SKM-1 treated with dmso at 0.1 percent for 144 hours (cell line): Measurements from ENCODE around the gene GNG7.
"Not testable (repeated sequence)": the region's sequence is repeated elsewhere in the genome, so short reads cannot be mapped to it uniquely, and the experiment has no call there.

Experiments
- DNase-seq: peaks from one replicate; lab custom pipeline; 2025; ENCODE audit not compliant: unreplicated experiment; lab: John Stamatoyannopoulos, UW

GNG7 gene

DNA sequence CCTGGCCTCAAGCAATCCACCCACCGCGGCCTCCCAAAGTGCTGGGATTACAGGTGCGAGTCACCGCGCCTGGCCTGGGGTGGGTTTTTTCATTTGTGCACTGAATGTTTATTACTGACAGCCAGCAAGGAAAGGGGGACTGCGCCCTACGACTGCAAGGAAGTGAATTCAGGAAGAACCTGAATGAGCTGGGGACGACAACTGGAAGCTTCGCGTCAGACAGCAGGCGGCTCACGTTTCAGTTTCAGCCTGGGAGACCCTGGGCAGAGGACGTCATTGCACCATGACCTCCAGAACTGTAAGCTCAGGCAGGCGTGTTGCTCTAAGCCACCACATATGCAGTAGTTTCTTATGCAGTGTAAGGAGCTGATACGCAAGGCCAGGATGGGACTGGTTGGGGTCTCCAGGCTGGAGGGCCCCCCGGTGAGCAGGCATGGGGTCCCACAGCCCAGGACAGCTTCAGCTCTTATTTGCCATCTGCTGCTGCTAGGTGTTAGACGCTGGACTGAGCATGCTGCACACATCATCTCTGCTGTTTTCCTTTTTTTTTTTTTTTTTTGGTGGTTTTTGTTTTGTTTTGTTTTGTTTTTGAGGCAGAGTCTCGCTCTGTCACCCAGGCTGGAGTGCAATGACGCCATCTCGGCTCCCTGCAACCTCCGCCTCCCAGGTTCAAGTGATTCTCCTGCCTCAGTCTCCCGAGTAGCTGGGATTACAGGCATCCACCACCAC lies 160.0 kb downstream of the GNG7 start:
- DNase-seq, result no peak

DNA sequence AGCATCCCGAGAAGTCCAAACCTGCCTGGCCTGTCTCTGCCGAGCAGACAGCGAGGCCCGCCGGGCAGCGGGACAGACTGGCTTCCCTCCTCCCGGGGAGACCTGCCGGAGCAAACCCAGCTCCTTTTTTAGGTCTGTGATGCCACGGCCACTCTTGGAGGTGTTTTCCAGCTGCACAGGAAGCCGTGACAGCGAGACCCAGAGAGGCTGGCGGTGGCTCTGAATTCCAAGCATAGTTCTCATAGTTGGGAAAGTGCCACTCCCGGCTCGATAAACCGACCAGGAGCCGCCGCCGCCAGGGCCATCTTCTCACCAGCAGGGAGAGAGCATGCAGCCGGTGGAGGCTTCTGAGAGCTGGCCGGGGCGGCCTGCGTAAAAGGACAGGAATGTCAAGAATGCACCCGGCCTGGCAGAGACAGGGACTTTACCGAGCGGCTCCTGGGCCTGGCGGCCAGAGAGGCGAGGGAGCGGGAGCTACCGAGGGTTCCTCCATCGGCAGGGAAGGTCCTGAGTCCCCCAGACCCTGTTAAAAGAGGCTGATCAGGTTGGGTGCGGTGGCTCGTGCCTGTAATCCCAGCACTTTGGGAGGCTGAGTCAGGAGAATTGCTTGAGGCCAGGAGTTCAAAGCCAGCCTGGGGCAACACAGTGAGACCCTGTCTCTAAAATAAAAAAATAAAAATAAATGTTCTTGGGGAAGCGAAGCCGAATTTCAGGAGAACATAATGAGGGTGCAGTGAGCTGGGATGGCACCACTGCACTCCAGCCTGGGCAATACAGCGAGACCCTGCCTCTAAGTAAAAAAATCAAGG lies 161.6 kb downstream of the GNG7 start:
- DNase-seq, result no peak

DNA sequence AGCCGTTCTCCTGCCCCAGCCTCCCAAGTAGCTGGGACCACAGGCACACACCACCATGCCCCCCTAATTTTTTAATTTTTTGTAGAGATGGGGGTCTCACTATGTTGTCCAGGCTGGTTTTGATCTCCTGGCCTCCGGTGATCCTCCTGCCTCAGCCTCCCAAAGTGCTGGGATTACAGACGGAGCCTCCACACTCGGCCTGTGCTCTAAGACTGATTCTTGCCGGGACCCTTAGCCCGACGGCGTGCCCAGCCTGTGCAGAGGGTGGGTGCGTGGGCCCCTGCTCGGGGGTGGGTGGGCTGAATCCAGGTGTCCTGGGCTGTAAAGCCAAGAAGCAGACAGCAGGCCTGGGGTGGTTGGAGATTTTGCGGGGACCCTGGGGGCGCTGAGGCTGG lies 162.2 kb downstream of the GNG7 start:
- DNase-seq, result no peak

DNA sequence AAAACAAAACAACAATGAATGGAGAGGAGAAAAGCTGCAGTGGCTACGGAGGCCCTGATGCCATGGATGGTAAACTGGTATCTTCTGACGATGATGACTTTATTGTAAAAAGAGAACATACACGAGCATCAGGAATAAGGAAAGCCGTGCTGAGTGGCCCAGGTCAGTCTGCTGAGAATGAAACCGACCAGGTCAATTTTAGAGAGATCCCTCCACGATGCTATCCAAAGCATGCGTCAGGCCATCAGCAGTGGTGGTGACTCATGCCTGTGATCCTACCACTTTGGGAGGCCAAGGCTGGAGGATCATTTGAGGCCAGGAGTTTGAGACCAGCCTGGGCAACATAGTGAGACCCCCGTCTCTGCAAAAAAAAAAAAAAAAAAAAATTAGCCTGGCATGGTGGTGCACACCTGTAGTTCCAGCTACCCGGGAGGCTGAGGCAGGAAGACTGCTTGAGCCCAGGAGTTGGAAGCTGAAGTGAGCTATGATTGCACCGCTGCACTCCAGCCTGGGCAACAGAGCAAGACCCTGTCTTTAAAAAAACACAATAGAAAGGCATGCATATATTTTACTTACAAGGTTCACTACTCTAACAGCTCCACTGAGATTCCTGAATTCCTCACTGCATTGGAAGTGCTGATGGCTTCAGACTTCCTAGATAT lies 164.3 kb downstream of the GNG7 start:
- DNase-seq, result no peak

DNA sequence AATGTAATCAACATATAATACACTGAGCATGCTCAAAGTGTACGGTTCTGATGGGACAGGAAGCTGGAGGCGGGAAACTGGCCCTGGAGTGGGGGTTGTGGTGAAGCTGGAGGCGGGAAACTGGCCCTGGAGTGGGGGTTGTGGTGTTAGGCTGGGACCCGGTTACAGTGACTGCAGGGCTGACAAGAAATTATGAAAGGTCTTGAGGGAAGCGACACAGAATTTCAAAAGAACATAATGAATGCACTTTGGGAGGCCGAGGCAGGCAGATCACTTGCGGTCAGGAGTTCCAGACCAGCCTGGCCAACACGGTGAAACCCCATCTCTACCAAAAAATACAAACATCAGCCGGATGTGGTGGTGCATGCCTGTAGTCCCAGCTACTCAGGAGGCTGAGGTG lies 164.9 kb downstream of the GNG7 start:
- not testable (repeated sequence) for DNase-seq

DNA sequence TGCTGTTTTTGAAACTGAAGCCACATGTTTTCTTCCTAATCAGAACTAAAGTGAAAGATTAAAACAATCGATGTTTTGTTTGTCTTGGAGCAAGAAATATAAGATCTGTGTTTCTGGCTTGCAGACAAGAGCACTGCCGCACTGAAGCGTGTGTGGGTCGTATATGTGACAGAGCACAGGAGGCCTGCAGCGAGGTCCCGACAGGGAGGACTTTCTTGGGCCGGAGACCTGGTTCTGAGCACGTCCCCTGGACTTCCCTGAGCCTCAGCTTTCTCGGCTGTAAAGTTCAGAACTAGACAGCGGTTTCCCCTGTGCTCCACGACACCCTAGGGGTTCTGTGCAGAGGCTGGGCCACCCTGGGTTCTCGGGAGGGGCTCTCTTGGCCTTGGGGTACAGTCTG lies 166.0 kb downstream of the GNG7 start:
- no peak for DNase-seq

DNA sequence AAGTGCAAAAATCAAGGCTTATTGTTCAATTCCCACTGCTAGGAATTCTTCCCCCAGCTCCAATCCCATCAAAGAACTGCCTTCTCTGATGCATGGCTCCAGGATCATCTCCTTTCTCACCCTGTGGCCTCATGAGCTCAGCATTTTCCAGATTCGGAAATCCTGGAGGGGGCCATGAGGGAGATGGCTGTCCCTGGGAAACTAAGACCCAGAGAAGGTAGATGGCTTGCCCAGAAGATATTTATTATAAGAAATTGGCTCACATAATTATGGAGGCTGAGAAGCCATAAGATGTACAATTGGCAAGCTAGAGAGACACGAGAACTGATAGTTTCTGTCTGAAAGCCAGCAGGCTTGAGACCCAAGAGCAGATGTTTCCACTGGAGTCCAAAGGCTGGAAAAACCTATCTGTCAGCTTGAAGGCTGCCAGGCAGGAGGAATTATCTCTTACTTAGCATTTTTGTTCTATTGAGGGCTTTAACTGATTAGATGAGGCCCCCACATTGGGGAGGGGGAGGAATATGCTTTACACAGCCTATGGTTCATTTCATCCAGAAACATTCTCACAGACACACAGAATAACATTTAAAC lies 168.0 kb downstream of the GNG7 start:
- DNase-seq, result no peak

DNA sequence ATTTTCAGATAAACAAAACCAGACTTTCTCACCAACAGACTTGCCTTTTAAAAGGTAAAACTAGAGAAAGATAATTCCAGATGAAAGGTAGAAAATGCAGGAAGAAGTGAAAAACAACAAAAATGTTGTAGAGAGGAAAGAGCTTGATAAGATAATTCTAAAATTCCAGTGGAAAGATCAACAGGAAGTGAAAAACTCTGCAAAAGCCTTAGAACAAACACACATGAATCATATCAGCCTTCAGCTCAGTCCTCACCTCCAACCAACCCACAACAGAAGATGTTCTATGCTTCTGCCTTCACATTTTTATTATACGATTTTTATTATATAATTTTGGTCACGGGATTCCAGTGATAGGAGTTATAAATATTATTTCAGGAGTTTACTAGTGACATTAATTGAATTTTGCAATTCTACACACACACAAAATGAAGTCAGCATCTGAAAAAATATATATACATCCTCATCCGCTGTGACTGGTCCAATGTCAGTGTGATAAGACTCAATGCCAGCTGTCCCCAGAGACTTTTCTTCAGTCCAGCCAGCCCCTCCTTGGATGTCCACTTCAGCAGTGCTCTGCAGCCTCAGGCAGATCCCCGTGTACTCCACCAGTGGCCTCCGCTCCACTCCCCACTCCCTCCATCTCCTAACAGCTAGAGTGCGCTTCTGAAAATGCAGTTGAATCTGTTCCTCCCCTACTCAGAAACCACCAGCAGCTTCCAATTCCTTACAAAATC lies 168.6 kb downstream of the GNG7 start:
- DNase-seq, result no peak

DNA sequence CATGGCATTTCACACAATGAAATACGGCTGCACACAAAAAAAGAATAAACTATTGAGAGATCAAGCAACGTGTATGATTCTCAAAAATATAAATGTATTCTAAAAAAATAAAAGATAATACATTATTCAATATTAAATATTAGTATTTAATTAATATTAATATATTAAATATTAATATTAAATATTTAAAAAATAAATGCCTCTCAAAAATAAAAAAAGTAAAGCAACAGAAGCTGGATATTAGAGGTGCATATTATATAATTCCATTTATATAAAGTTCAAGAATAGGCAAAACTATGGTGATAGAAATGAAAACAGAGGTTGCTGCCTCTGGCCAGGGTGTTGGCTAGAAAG lies 169.4 kb downstream of the GNG7 start:
- no peak for DNase-seq

DNA sequence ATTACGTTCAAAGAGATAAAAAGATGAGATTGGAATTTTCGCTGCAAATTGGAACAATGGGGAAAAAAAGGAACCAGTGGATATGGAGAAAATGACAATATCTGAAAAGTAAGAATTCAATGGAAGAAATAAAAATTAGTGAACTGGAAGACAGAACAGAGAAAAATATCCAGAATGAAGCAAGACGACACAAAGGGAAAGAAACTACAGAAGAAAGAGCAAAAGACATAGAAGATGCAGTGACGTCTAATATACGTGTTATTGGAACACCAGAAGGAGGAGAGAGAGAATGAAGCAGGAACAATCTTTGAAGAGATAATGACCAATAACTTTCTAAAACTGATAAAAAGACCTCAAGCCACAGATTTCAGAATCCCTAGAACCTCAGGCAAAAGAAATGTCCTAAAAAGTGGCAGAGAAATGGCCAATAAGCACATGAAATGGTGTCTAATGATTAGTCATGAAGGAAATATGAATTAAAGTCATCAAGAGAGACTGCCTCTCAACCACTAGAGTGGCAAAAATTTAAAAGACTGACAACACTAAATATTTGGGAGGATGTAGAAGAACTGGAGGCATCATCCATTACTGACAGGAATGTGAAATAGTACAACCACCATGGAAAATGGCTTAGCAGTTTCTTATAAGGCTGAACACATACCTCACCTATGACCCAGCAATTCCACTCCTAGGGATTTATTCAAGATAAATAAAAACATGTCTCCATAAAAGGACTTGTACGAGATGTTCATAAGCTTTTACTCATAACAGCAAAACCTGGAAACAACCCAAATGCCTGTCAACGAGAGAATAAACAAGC lies 170.0 kb downstream of the GNG7 start:
- DNase-seq, result no peak

DNA sequence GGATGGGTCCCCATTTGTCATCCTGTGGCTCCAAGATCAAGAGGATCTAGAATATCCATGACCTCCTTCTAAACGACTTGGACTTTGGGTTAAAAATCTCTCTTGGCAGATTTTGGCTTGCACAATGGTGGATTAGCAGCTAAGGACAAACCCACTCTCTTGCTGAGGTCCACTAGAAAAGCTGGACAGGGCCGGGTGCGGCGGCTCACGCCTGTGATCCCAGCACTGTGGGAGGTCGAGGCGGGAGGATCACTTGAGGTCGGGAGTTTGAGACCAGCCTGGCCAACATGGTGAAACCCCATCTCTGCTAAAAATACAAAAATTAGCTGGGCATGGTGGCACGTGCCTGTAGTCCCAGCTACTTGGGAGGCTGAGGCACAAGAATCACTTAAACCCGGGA lies 172.6 kb downstream of the GNG7 start:
- DNase-seq, result not testable (repeated sequence)

DNA sequence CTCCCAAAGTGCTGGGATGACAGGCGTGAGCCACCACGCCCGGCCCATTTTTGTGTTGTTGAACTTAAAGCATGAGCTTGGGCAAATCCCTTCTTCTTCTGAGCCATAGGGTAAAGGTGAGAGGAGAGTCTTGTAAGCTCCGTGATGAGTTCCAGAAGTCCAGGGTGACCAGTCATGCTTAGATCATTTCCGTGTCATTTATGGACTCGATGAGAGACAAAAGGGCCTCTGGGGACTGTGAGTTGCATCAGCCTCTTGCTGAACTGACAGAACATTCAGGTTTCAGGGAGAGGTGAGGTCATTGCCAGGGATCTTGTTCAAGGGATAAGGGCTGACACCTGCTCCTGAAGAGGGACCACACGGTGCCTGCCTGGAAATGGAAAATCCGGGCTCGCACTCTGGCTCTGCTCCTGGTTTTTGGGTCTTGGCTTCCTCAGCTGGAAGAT lies 173.0 kb downstream of the GNG7 start:
- peak; percentile 29 for DNase-seq

DNA sequence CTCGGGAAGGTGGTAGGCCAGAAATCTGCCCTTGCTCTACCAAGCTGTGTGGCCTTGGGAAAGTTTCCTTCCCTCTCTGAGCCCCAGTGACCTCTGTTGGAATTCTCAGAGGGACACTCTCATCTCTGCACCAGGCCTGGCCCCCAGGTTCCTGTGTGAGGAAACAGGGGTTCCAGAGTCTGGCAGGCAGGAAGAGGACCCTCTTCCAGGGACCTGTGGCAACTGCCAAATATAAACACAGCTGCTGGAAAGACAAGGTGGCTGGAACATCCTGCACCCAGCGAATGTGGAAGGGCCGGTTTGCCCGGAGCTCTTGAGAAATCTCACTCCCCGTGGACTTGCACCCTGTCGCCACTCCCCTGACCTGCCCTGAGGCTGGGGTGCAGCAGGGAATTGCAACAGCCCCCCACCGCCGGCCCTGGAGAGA lies 173.8 kb downstream of the GNG7 start:
- no peak for DNase-seq

DNA sequence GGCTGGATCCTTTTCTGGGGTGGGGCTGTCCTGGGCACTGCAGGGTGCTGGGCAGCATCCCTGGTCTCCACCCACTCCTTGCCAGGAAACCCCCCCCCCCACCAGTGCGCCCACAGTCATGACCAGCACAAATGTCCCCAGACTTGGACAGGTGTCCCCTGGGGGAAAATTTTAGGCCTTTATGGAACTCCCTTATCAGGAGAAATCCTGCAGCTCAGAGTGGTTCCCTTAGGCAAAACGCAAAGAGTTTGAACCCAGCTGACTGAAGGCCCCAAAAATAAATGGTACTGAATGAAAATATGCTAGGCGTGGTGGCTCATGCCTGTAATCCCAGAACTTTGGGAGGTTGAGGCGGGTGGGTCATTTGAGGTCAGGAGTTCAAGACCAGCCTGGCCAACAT lies 174.8 kb downstream of the GNG7 start:
- no peak for DNase-seq

DNA sequence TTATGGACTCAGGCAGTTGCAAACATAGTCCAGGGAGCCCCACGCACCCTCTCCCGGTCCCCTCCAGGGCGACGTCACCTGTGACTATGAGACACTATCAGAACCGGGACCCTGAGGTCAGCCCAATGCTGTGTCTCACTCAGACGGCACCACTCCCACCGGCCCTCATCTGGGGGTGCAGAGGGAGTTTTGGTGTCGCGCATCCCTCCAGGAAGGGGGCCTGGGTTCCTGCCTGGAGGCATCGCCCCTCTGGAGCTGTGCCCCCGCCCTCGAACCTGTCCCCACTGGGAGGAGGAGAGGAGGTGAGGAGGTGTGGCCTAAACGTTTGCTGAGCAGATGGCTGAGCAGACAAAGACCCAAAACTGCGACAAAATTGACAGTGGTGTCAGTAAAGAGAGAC lies 175.3 kb downstream of the GNG7 start:
- no peak for DNase-seq

DNA sequence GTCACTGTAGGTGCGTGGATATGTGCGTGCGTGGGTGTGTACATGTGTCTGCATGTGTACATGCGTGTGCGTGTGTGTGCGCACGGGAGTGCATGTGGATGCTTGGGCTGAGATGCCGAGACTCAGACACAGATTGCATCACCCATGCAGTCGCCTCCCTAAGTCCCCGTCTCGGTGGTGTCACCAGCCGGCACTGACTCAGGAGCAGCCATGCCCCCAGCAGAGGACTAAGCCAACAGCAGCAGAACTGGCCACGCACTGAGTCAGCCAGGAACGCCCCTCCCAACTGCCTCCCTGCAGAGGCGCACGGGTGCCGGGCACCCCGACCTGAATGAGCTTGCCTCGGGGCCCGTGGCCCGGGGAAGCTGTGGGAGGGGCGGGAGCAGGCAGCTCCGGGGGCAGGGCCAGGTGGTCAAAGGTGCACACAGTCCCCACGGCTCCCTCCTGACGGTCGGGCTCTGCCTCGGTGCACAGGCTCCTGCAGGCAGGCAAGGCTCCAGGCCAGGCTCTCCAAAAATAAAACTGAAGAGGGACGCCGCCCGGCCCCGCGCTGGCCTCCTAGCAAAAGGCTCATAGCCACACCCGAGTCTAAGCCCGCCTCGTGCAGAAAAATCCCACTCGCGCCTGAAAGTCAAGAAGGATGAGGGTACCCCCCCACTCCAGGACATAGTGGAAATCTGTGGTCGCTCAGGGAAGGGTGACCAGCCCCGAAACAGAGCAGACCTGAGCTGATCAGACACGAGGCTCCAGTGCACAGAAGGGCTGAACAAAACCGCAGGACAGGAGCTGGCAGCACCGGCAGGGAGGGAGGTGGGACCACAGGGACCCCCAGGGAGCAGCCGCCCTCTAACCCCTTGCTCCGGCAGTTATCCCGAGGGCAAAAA lies 177.4 kb downstream of the GNG7 start:
- DNase-seq, result no peak

DNA sequence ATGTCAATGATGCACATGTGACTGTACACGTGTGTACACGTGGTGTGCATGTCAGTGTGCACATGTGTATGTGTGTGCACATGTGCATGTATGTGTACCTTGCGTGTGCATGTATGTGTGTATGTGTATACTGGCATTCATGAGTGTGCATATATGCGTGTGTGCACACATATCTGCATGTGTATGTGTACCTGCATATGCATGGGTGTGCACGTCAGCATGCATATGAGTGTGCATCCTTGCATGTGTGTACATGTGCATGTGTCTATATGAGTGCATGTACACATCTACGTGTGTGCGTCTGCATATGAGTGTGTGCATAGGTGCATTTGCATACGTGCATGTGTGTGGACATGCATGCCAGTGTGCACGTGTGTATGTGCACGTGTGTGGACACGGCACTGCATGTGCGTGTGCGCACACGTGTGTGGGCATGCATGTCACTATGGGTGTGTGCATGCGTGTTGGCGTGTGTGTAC lies 178.1 kb downstream of the GNG7 start:
- DNase-seq, result no peak

DNA sequence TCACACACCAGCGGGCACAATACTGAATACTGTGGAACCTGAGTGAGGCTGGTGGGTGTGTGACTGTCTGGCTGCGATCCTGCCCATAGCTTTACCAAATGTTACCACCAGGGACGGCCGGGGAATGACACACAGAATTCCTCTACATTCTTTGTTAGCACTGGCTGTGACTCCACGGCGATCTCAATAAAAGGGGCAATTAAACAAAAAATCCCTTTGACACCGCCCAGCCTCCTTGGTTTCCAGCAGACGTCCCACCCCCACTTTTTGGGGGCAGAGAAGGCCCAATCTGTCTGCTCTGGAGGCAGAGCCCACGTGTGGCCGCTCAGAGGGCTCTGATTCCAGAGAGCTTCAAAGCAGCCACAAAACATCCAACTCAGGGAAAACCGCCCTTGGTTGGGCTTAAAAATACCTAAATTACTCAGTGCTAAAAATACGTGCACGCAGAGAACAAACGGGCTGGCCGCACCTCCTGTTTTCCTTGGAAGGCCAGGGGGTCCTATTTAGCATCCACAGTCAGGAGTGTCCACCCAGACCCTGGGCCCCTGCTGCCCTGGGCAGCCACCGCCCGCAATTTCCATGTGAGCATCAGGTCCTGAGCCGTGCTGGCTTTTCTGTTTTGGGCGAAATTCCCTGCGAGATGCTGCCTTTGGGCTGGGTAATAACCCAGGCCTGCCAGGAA lies 178.7 kb downstream of the GNG7 start:
- DNase-seq, result no peak
